ENCODE results near the gene CDIP1.

GRCh38 chr16:4461250-4462085 is 77.1 kb downstream of the CDIP1 start:
- TF ChIP-seq REST (IDR thresholded peaks at IDR 0.05; ENCODE audit: insufficient read depth in 1 of 2, low read depth in 2 of 2, low read length in 2 of 2) = no peak
- no peak for TF ChIP-seq POLR2AphosphoS5 (IDR thresholded peaks at IDR 0.05; ENCODE audit: low read depth, low read length)
- TF ChIP-seq FOXP2 (optimal IDR thresholded peaks at IDR 0.05; ENCODE audit: borderline replicate concordance, extremely low read depth, extremely low read length, insufficient read depth) = no peak
- no peak for TF ChIP-seq TAF1 (IDR thresholded peaks at IDR 0.05; ENCODE audit: borderline replicate concordance, insufficient read depth, low read length)
- TF ChIP-seq SIN3A (IDR thresholded peaks at IDR 0.05; ENCODE audit: borderline replicate concordance, insufficient read depth, low read length) = no peak
